ENCODE measurements around the gene SAMSN1. TPM values are rescaled to one million over a fixed set of nuclear protein-coding genes. Genes with fewer than 3 reads are reported as not detected.

SAMSN1 gene
- total RNA-seq, 1 experiment from 2014 or later: 2.8 TPM

DNA sequence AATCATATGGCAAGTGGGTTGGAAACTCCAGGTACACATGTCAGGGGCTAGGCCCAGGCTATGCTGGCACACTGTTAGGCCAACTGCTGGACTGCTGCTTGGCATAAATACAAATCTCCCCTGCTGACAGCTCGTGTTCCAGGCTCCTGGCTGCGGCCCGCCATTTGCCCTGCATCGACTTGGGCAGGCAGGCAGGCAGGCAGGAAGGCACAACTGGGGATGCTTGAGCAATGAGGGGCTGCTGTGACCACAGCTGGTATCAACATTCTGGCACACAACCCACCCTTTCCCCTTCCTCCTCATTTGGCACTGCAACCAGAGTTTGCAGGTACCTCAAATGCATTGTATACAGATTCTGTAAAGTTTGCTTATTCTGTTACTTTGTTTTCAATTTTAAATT is 53.2 kb downstream of the SAMSN1 start:
- Histone ChIP-seq H3K56ac (ENCODE audit: insufficient read length, low read depth, low read length) (no peak overlapping the region), H3K23ac (ENCODE audit: insufficient read length, low read depth, low read length) (no peak overlapping the region), H4K5ac (ENCODE audit: insufficient read length, low read depth, low read length) (no peak overlapping the region), H2BK120ac (ENCODE audit: low read depth, low read length, poor library complexity, severe bottlenecking) (no peak overlapping the region), H3K23me2 (ENCODE audit: insufficient read length, low read depth, low read length, poor library complexity, severe bottlenecking) (no peaks in the 10 kb centered on the region), H2BK20ac (ENCODE audit: low read depth, low read length, poor library complexity, severe bottlenecking) (no peak overlapping the region), H3K9ac (ENCODE audit: extremely low read depth, insufficient read length, low read length) (no peak overlapping the region), H3K9me3 (ENCODE audit: control insufficient read depth, low read depth, low read length) (no peaks in the 10 kb centered on the region), H4K20me1 (ENCODE audit: control insufficient read depth, insufficient read depth, insufficient read length) (no peaks in the 10 kb centered on the region), H3K27me3 (ENCODE audit: insufficient read depth, low read length) (no peaks in the 10 kb centered on the region), H2AK5ac (ENCODE audit: insufficient read length, low read length) (no peak overlapping the region), H2BK15ac (ENCODE audit: low read depth, low read length) (no peak overlapping the region), H2BK12ac (ENCODE audit: insufficient read length, low read depth, low read length) (no peak overlapping the region), H3K79me2 (ENCODE audit: insufficient read depth, low read length) (no peaks in the 10 kb centered on the region), H2BK5ac (ENCODE audit: insufficient read length, low read length) (no peak overlapping the region), H3T11ph (ENCODE audit: low read length) (no peak overlapping the region), H3K4ac (ENCODE audit: low read depth, low read length) (no peak overlapping the region), H3K79me1 (ENCODE audit: insufficient read depth, low read depth, low read length, poor library complexity, severe bottlenecking) (no peaks in the 10 kb centered on the region), H3K4me2 (ENCODE audit: insufficient read depth, insufficient read length, low read length) (no peak overlapping the region), H3K27ac (ENCODE audit: insufficient read length, low read depth, low read length) (no peak overlapping the region), H4K91ac (ENCODE audit: insufficient read length, low read depth, low read length) (no peak overlapping the region), H3K4me1 (ENCODE audit: insufficient read depth, low read length) (no peaks in the 10 kb centered on the region), H2AFZ (ENCODE audit: low read length) (no peak overlapping the region), H4K8ac (replicated peaks; ENCODE audit: insufficient read length, low read depth, low read length) (no peak overlapping the region), H3K14ac (ENCODE audit: insufficient read depth, low read length) (no peak overlapping the region), H3K18ac (ENCODE audit: insufficient read length, low read depth, low read length) (no peak overlapping the region)
- DNase-seq: no peak
- WGBS (ENCODE audit: extremely low coverage, insufficient read length, low lambda C conversion rate): no CpG with 5 or more reads among the region's 4 CpGs
- H3K36me3 Mint-ChIP-seq (ENCODE audit: insufficient read depth in 1 of 3, low read depth in 3 of 3): peaks cover 0 to 3% (median 3%) of the 10 kb centered on the region in 3 experiments; a peak in 2 of 7 replicates
- H3K27me3 Mint-ChIP-seq (ENCODE audit: low read depth): no peaks in the 10 kb centered on the region
- TF ChIP-seq, protein P1, sequence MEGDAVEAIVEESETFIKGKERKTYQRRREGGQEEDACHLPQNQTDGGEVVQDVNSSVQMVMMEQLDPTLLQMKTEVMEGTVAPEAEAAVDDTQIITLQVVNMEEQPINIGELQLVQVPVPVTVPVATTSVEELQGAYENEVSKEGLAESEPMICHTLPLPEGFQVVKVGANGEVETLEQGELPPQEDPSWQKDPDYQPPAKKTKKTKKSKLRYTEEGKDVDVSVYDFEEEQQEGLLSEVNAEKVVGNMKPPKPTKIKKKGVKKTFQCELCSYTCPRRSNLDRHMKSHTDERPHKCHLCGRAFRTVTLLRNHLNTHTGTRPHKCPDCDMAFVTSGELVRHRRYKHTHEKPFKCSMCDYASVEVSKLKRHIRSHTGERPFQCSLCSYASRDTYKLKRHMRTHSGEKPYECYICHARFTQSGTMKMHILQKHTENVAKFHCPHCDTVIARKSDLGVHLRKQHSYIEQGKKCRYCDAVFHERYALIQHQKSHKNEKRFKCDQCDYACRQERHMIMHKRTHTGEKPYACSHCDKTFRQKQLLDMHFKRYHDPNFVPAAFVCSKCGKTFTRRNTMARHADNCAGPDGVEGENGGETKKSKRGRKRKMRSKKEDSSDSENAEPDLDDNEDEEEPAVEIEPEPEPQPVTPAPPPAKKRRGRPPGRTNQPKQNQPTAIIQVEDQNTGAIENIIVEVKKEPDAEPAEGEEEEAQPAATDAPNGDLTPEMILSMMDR (conservative IDR thresholded peaks at IDR 0.05): no peak
- H3K9me3 Mint-ChIP-seq: peaks cover 0 to 4% of the 10 kb centered on the region in 2 experiments; a peak in 3 of 5 replicates
- H3K4me1 Mint-ChIP-seq: peaks cover 0 to 1% of the 10 kb centered on the region in 2 experiments; a peak in 1 of 4 replicates
- H3K4me3 Mint-ChIP-seq: no peak overlapping the region
- H3K27ac Mint-ChIP-seq: no peak overlapping the region

All from H9 (cell line).